PC-3 (cell line): ENCODE data around the gene TSSK2.

Experiments used
- CTCF ChIP-seq: fragments of 300-600 bp; sonication (generic); conservative IDR thresholded peaks from 2 replicates; pipeline ENCODE4 v1.5.1; 2017; ENCODE audit warnings: antibody characterized with exemption, low read depth, mild to moderate bottlenecking, low read length
- EZH2 ChIP-seq: fragments of 300-600 bp; sonication (generic); IDR thresholded peaks from one replicate; pipeline ENCODE4 v1.6.1; 2017; ENCODE audit warnings: antibody characterized with exemption, mild to moderate bottlenecking, low read length; ENCODE audit not compliant: unreplicated experiment
- EZH2phosphoT487 ChIP-seq: fragments of 300-600 bp; sonication (generic); IDR thresholded peaks from 2 replicates; pipeline ENCODE4 v1.6.1; 2018; ENCODE audit warnings: mild to moderate bottlenecking, antibody characterized with exemption, low read length, borderline replicate concordance

DNA sequence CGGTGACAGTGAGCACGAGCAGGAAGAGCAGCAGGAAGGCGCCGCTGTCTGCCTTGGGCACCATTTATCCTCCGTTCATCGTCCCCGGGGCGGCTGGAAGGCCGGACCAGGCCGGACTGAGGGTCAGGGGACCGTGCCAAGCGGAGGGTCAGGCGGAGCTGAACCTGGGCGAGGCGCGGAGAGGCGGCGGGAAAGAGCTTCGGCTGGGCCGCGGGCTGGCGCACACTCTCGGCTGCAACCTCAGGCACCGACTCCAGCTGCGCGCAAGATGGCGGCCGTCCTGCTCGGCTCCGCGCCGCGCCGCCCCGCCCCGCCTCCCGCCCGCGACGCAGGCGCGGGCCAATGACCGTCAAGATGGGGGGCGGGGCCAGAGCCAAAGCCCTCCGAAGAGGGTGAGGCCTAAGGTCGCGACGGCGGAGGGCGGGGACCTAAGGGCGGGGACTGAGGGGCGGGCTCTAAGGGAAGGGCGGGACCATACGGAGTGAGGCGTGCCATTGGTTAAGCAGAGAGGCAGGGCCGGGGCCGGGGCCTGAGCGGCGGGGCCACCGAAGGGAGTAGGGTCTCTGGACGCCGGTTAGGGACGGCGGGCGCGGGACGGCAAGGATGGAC is 8.9 kb upstream of the TSSK2 start, which contains the start of gene DGCR2:
- no peak for TF ChIP-seq CTCF
- TF ChIP-seq EZH2, result no peak
- TF ChIP-seq EZH2phosphoT487, result no peak
